ENCODE measurements around the gene ZNF263. TPM values are rescaled to one million over a fixed set of nuclear protein-coding genes. Genes with fewer than 3 reads are reported as not detected.

Gene ZNF263
- total and polyA plus RNA-seq, 9 of the 15 experiments (the other 6 are each of a cell fraction or from before 2014, with no cell fraction given) = 4.6 to 48.3 (median 31.8) TPM

- peak; percentile 73 for TF ChIP-seq ARID4B (CRISPR knock-in tag; IDR thresholded peaks at IDR 0.05)
- TF ChIP-seq MTA1 (IDR thresholded peaks at IDR 0.05; ENCODE audit: borderline replicate concordance) = peak; percentile 99
- TF ChIP-seq CTCFL (IDR thresholded peaks at IDR 0.05; ENCODE audit: borderline replicate concordance, insufficient read depth, low read depth, low read length, poor library complexity, severe bottlenecking) = peak; percentile 22
- TF ChIP-seq TFAP4 (CRISPR knock-in tag; IDR thresholded peaks at IDR 0.05; ENCODE audit: borderline replicate concordance) = peak; percentile 78
- peak; percentile 87 for TF ChIP-seq KHSRP (IDR thresholded peaks at IDR 0.05)
- TF ChIP-seq MCM5 (IDR thresholded peaks at IDR 0.05; ENCODE audit: low read depth) = no peak
- TF ChIP-seq ZBTB33 (CRISPR knock-in tag; IDR thresholded peaks at IDR 0.05) = peak; percentile 58
- TF ChIP-seq FOXK2 (conservative IDR thresholded peaks at IDR 0.05 in 1 of 2, IDR thresholded peaks at IDR 0.05 in 1 of 2; ENCODE audit: low read depth in 2 of 2) = peak; percentile 88 to 93
- TF ChIP-seq KDM5B (IDR thresholded peaks at IDR 0.05; ENCODE audit: insufficient replicate concordance, low read depth, low read length) = peak; percentile 55
- TF ChIP-seq CREM (IDR thresholded peaks at IDR 0.05; ENCODE audit: low read depth) = peak; percentile 99
- TF ChIP-seq CCAR2 (IDR thresholded peaks at IDR 0.05; ENCODE audit: low read depth, low read length) = no peak
- peak; percentile 88 for TF ChIP-seq USF2 (CRISPR knock-in tag; IDR thresholded peaks at IDR 0.05)
- TF ChIP-seq FIP1L1 (IDR thresholded peaks at IDR 0.05; ENCODE audit: low read depth, low read length, poor library complexity, severe bottlenecking) = peak; percentile 39
- no peak for TF ChIP-seq ZNF780A (CRISPR knock-in tag; IDR thresholded peaks at IDR 0.05)
- TF ChIP-seq CC2D1A (IDR thresholded peaks at IDR 0.05) = peak; percentile 54; the same call in 1 of the 2 replicates
Observed at GRCh38 chr16:3282730-3283542, at the start of gene ZNF263 (continued).
